ENCODE data around the gene ZBTB14. TPM values are rescaled to one million over a fixed set of nuclear protein-coding genes. Genes with fewer than 3 reads are reported as not detected.

ZBTB14 gene
- total RNA-seq, 1 donor from 2014 or later = 9.0 TPM

- H3K27ac ChIP-seq (ENCODE audit: low read depth, low read length) = no peak overlapping the region
- H3K36me3 ChIP-seq (ENCODE audit: insufficient read depth, low read length) = no peaks in the 10 kb centered on the region
- Mint-ChIP-seq H3K36me3 (ENCODE audit: low read depth, unreplicated experiment) (no peaks in the 10 kb centered on the region), H3K9me3 (ENCODE audit: unreplicated experiment) (no peaks in the 10 kb centered on the region), H3K4me1 (ENCODE audit: low read depth, unreplicated experiment) (no peaks in the 10 kb centered on the region), H3K27me3 (ENCODE audit: low read depth, unreplicated experiment) (peaks cover 10% of the 10 kb centered on the region), H3K27ac (ENCODE audit: unreplicated experiment) (no peak overlapping the region), H3K4me3 (ENCODE audit: unreplicated experiment) (no peak overlapping the region)
- no peak overlapping the region for H3K4me3 ChIP-seq (ENCODE audit: insufficient read depth, low read depth, low read length)
- FAIRE-seq = no peak
- no peak overlapping the region for H3K9ac ChIP-seq (ENCODE audit: low read length)
- H4K20me1 ChIP-seq (ENCODE audit: insufficient read depth, low read length) = no peaks in the 10 kb centered on the region
- H2AFZ ChIP-seq (ENCODE audit: low read depth, low read length) = no peak overlapping the region
- H3K79me2 ChIP-seq (ENCODE audit: insufficient read depth, low read length) = no peaks in the 10 kb centered on the region
- DNase-seq (ENCODE audit: low read depth) = no peak
- TF ChIP-seq EZH2 (IDR thresholded peaks at IDR 0.05; ENCODE audit: insufficient read depth, low read length) = no peak
- TF ChIP-seq CTCF (IDR thresholded peaks at IDR 0.05; ENCODE audit: insufficient read depth, low read depth, low read length) = no peak
- H3K4me1 ChIP-seq (ENCODE audit: insufficient read depth, low read length) = no peaks in the 10 kb centered on the region
- peaks cover 8% of the 10 kb centered on the region for H3K27me3 ChIP-seq (ENCODE audit: insufficient read depth, low read length)
- H3K4me2 ChIP-seq (ENCODE audit: low read length) = no peak overlapping the region
- no peaks in the 10 kb centered on the region for H3K9me3 ChIP-seq (ENCODE audit: insufficient read depth, low read depth, low read length)
Measured at GRCh38 chr18:5305835-5306234, 10.3 kb upstream of the ZBTB14 start.

GRCh38 chr18:5304232-5304631 is 8.7 kb upstream of the ZBTB14 start:
- H3K4me1 Mint-ChIP-seq (ENCODE audit: low read depth, unreplicated experiment) = no peaks in the 10 kb centered on the region
- TF ChIP-seq CTCF (IDR thresholded peaks at IDR 0.05; ENCODE audit: insufficient read depth, low read depth, low read length) = no peak
- no peak for TF ChIP-seq EZH2 (IDR thresholded peaks at IDR 0.05; ENCODE audit: insufficient read depth, low read length)
- H3K4me3 Mint-ChIP-seq (ENCODE audit: unreplicated experiment) = no peak overlapping the region
- no peak overlapping the region for H3K9ac ChIP-seq (ENCODE audit: low read length)
- no peak overlapping the region for H3K27ac ChIP-seq (ENCODE audit: low read depth, low read length)
- no peak overlapping the region for H3K4me3 ChIP-seq (ENCODE audit: insufficient read depth, low read depth, low read length)
- DNase-seq (ENCODE audit: low read depth) = no peak
- H3K36me3 ChIP-seq (ENCODE audit: insufficient read depth, low read length) = no peaks in the 10 kb centered on the region
- no peak overlapping the region for H3K27ac Mint-ChIP-seq (ENCODE audit: unreplicated experiment)
- no peaks in the 10 kb centered on the region for H4K20me1 ChIP-seq (ENCODE audit: insufficient read depth, low read length)
- no peaks in the 10 kb centered on the region for H3K79me2 ChIP-seq (ENCODE audit: insufficient read depth, low read length)
- H3K27me3 Mint-ChIP-seq (ENCODE audit: low read depth, unreplicated experiment) = peaks cover 10% of the 10 kb centered on the region
- FAIRE-seq = no peak
- no peak overlapping the region for H2AFZ ChIP-seq (ENCODE audit: low read depth, low read length)
- peaks cover 14% of the 10 kb centered on the region for H3K27me3 ChIP-seq (ENCODE audit: insufficient read depth, low read length)
- no peak overlapping the region for H3K4me2 ChIP-seq (ENCODE audit: low read length)
- H3K9me3 ChIP-seq (ENCODE audit: insufficient read depth, low read depth, low read length) = no peaks in the 10 kb centered on the region
- H3K4me1 ChIP-seq (ENCODE audit: insufficient read depth, low read length) = no peaks in the 10 kb centered on the region
- H3K9me3 Mint-ChIP-seq (ENCODE audit: unreplicated experiment) = no peaks in the 10 kb centered on the region
- H3K36me3 Mint-ChIP-seq (ENCODE audit: low read depth, unreplicated experiment) = no peaks in the 10 kb centered on the region

- H3K4me1 Mint-ChIP-seq (ENCODE audit: low read depth, unreplicated experiment) = no peaks in the 10 kb centered on the region
- Histone ChIP-seq H3K79me2 (ENCODE audit: insufficient read depth, low read length) (no peaks in the 10 kb centered on the region), H3K9ac (ENCODE audit: low read length) (no peak overlapping the region), H3K9me3 (ENCODE audit: insufficient read depth, low read depth, low read length) (no peaks in the 10 kb centered on the region), H3K27me3 (ENCODE audit: insufficient read depth, low read length) (peaks cover 14% of the 10 kb centered on the region), H3K4me3 (ENCODE audit: insufficient read depth, low read depth, low read length) (no peak overlapping the region), H3K36me3 (ENCODE audit: insufficient read depth, low read length) (no peaks in the 10 kb centered on the region), H3K4me1 (ENCODE audit: insufficient read depth, low read length) (no peaks in the 10 kb centered on the region), H3K27ac (ENCODE audit: low read depth, low read length) (no peak overlapping the region), H3K4me2 (ENCODE audit: low read length) (no peak overlapping the region), H4K20me1 (ENCODE audit: insufficient read depth, low read length) (no peaks in the 10 kb centered on the region), H2AFZ (ENCODE audit: low read depth, low read length) (no peak overlapping the region)
- H3K36me3 Mint-ChIP-seq (ENCODE audit: low read depth, unreplicated experiment) = no peaks in the 10 kb centered on the region
- no peak overlapping the region for H3K27ac Mint-ChIP-seq (ENCODE audit: unreplicated experiment)
- FAIRE-seq = no peak
- H3K27me3 Mint-ChIP-seq (ENCODE audit: low read depth, unreplicated experiment) = peaks cover 10% of the 10 kb centered on the region
- TF ChIP-seq CTCF (IDR thresholded peaks at IDR 0.05; ENCODE audit: insufficient read depth, low read depth, low read length) = no peak
- no peak for TF ChIP-seq EZH2 (IDR thresholded peaks at IDR 0.05; ENCODE audit: insufficient read depth, low read length)
- no peak for DNase-seq (ENCODE audit: low read depth)
- H3K9me3 Mint-ChIP-seq (ENCODE audit: unreplicated experiment) = no peaks in the 10 kb centered on the region
- H3K4me3 Mint-ChIP-seq (ENCODE audit: unreplicated experiment) = no peak overlapping the region
Measured at GRCh38 chr18:5303636-5304035, 8.1 kb upstream of the ZBTB14 start.

Data from astrocyte (in vitro differentiated cells and primary cell).